ENCODE results near the gene PSTPIP1.

The PSTPIP1 gene

DNA sequence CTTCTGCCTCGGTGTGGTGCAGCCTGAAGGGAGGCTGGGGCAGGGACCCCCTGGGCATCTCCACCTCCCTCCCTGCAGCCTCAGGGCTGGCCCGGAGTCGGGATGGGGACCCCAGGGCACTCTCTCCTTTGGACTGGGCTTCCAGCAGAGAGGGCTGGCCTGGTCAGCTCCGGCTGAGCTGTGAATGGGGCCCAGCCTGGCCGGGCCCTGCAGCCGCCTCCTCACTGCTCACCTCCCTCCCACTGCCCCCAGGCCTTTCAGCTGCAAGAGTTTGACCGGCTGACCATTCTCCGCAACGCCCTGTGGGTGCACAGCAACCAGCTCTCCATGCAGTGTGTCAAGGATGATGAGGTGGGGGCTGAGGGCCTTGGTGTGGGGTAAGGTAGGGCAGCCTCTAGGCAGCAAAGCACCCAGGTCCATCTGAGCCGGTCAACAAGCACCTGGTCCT is 36.0 kb downstream of the PSTPIP1 start:
- DNase-seq (ENCODE audit: low read depth) = no peak

DNA sequence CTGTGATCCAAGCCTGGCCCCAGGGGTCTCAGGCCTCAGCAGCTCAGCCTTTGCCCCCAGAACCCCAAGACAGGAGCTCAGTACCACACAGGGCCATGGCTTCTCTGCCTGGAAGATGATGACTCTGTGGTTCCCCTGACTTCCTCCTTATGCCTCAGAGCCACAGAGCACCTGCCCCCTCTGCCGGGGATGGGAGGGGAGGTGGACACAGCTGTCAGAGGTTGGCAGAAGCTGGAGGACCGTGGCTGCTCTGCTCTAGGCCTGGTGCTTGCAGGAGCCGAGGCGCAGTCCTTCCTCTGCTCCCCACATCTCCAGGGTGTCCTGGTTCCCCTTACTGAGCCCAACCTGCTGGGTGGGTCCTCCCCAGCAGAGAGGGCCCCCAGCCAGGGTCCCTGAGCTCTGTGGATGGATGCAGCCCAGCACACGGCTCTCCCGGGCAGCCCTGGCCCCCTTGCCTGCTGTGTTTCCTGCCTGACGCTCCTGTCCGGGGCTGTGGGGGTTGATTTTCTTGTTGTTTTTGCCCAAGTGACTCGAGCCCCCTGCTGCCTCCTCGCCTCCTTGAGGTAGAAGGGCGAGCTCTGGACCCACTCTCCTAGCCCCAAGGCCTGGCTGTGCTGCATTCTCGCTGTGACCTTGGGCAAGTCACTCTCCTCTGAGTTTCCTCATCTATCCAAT is 36.6 kb downstream of the PSTPIP1 start:
- no peak for DNase-seq (ENCODE audit: low read depth)

DNA sequence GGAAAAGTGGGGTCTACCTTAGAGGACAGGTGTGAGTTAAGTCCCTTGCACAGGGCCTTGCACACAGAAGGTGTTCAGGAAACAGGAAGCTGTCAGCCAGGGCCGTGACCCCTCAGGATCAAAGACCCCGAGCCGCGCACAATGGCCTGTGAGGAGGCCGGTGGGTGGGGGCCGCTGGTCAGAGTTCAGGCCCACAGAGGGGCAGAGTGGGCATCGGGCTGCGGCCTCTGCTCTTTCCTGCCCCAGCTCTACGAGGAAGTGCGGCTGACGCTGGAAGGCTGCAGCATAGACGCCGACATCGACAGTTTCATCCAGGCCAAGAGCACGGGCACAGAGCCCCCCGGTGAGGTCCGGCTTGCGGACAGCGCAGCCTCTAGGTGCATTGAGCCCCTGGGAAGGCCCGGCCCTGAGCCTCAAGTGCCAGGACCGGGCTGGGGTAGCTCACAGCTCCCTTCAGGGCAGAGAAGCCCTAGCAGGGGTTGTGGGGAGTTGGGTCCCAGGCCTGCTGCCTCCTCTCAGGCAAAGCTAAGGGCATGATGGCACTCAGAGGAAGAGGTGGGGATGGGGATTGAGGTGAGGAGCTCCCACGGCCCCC is 37.2 kb downstream of the PSTPIP1 start:
- no peak for DNase-seq (ENCODE audit: low read depth)

DNA sequence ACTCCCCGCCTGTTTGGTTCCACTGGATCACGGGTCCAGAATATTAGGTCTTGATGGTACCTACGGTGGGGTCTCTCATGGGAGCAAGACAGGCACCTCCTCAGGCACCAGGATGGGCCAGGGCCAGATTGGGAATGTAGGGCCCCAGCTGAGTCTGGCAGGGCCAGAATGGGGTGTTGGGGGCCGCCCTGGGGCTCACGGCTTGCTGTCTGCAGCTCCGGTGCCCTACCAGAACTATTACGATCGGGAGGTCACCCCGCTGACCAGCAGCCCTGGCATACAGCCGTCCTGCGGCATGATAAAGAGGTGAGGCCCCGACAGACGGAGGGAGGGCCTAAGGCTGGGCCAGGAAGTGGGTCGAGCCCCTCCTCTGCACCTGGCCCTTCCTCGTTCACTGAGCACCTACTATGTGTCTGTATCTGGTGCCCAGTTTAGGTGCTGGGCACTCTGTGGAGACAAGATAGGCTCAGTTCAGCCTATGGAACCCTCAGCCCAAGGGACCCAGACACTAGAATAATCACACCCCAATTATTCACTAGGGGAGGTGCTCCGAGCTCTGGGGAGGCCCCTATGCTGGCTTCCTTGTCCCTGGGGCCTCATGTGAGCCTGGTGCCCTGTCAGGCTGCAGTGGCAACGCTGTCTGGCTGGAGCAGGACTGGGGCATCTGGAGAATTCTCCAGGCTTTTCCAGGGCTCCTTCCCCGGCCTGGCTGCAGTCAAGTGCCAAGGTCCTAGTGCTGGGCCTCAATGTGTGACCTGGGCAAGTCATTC is 37.9 kb downstream of the PSTPIP1 start:
- DNase-seq (ENCODE audit: low read depth) = no peak

DNA sequence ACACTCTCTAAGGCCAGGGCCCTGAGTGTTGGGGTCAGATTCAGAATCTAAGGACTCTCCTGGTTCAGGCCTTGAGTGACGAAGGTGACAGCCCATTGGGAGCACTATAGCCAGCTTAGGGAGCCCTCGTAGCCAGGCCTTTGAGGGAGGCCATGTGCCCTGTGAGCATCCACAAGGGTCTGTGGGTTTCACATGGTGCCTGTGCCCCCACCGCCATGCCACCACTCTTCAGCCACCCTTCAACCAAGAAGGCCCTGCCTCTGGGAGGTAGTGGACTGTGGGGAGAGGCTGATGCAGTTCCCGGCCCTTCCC is 38.4 kb downstream of the PSTPIP1 start:
- no peak for DNase-seq (ENCODE audit: low read depth)

DNA sequence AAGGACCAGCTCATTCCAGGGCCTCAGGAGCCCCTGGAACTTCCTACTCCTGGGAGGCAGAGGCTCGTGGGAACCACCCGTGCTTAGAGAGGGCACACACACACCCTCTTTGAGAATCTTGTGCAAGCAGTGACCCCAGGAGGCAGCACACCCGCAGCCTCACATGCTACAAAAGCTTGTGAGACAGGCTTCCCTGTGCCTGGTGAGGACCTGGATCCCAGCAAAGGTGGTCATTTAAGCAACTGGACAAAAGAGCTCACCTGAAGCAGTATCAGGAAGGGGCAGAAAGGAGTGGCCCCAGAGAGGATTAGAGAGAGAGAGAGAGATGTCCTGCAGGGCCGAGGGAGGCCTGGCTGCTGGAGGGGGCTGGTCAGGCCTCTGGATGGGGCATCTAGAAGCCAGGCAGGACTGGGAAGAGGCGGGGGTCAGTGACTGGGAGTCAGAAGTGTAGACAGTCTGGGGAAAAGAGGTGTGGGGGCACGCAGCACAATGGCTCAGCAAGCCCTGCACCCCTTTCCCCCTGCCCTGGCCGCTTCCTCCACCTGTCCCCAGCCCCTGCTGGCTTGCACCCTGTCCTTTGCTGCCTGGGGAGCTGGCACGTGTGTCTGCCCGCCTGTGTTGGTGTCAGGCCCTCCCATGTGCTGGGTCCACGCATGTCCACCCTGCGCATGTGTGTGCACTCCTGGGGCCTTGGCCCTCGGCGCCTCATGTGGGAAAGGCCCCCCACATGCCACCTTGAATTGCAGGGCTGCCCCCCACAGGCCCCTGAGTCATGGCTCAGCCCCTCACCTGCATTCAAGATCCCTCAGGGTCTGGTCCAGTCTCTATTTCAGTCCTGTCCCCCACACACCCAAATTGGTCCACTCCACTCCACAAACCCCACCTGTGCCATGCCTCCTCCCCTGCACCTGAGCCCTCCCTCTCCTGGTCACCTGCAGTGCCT is 39.1 kb downstream of the PSTPIP1 start:
- no peak for DNase-seq (ENCODE audit: low read depth)

DNA sequence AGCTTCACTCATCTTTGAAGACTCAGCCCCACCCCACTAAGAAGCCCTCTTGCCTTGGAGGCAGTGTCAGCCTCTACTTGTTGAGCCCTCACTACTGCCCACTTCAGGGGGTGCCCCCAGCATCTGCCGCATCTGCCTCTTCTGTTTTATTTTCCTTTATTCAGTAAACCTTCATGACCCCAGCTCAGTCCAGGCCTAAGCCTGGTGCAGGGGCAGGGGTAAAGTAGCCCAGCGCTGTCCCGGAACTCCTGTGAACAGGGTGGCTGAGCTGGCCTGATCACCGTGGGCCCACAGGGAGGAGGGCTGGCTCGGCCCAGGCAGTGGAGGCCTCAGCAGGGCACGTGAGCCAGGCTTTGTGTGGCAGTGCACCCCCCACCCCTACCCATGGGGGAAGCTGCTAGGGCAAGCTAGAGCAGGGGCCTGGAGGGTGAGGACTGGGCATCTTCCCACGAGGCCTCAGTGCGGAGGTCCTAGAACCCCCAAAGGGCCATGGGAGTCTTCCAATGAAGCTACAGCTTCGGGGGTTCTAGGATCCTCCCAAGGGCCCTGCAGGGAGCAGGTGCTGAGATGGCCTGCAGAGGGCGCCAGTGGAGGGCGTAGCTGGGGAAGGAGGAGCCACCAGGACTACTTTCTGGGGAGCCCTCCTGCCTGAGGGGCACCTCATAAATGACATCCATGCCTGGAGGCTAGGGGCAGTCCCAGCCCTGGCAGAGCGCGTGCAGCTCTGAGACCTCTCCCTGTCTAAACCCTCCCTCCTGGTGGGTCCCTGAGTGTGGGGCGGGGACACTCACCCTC is 40.0 kb downstream of the PSTPIP1 start:
- no peak for DNase-seq (ENCODE audit: low read depth)

DNA sequence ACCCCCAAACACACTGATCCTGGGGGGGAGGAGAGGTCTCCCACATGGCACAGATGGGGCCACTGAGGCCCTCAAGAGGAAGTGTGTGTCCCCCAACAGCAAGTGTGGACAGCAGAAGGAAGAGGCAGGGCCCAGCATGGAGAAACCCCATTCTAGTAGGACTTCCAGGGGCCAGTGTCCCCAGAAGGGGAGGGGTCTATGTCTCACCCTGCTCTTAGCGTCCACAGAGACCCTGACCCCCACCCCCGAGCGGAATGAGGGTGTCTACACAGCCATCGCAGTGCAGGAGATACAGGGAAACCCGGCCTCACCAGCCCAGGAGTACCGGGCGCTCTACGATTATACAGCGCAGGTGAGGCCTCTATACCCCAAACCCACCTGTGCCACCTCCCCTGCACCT is 40.7 kb downstream of the PSTPIP1 start:
- DNase-seq (ENCODE audit: low read depth) = no peak

DNA sequence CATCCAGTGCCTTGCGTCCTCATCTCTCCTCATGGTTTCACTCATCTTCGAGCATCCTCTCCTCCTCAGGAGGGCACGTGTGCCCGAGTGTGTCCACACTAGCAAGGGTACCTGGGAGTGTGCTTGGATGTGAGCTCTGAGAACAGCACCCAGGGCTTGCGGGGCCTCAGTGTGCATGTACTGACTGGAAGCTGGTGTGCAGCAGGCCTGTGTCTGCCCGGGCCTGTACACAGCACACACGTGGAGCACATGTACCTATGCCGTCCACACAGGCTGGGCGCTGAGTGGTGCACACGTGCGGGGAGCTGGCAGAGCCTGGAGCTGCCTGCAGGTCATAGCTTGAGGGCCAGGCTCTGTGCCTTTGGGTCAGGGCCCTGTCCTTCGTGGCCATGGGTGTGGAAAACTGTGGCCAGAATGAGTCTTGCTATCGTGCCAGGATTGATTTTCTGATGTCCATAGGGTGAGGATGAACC is 41.1 kb downstream of the PSTPIP1 start:
- DNase-seq (ENCODE audit: low read depth) = no peak

DNA sequence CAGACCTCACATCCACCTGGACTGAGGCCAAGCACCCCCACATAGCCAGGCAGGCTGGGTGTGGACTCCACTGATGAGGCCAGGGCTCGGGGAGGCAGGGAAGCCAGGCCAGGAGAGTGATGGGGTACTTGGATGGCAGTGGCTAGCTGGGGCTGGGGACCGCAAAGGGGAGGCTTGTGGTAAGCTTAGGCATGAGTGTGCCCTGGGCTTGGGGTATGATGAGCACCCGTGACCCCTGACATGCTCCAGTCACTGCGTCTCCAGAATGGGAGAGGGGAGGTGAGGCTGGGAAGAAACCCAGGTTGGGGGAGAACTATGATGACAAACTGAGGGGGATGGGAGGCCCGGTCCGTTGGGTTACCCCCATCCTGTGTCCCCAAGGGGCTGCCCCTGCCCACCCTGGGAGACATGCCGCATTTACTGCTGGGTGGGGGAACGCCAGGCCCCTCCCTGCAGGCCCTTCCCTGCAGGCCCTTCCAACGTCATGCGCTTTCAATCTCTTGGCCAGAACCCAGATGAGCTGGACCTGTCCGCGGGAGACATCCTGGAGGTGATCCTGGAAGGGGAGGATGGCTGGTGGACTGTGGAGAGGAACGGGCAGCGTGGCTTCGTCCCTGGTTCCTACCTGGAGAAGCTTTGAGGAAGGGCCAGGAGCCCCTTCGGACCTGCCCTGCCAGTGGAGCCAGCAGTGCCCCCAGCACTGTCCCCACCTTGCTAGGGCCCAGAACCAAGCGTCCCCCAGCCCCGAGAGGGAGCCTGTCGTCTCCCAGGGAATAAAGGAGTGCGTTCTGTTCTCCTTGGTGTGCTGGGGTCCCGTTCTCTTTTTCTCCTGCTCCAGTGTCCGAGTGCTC is 41.8 kb downstream of the PSTPIP1 start:
- no peak for DNase-seq (ENCODE audit: low read depth)

DNA sequence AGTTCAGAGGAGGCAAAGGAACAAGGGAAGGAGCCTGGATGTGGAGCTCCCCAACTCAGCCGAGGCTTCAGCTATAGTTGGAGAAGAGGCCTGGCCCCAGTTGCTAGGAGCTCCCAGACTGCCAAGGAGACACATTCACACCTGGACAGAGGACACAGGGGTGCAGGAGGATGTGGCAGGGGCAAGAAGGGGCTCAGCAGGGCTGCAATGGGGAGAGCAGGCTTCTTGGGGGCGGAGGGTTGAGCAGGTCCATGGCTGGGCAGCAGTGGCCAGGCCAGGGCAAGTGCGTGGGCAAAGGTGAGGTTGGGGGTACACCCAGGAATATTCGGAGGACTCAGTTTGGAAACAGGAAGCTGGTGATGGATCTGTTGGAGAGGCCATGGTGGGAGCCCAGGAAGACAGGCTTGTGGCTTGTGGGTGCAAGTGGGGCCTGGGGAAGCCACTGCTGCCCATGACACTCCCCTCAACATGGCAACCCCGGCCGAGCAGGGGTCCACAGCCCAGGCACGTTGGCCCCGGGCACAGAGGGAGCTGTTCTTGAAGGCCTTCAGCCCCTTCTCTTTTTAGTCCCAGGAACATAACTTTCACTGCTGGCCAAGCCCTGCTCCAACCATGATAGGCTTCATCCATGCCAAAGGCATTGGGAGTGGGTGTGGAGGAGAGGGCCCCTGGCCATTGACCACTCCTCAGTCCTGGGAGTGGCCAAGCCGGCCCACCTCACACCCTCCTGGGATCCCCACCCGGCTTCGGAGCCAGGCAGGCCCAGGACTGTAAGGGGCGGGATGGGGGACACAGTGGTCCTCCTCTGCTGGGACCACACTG is 42.7 kb downstream of the PSTPIP1 start:
- DNase-seq (ENCODE audit: low read depth) = no peak

DNA sequence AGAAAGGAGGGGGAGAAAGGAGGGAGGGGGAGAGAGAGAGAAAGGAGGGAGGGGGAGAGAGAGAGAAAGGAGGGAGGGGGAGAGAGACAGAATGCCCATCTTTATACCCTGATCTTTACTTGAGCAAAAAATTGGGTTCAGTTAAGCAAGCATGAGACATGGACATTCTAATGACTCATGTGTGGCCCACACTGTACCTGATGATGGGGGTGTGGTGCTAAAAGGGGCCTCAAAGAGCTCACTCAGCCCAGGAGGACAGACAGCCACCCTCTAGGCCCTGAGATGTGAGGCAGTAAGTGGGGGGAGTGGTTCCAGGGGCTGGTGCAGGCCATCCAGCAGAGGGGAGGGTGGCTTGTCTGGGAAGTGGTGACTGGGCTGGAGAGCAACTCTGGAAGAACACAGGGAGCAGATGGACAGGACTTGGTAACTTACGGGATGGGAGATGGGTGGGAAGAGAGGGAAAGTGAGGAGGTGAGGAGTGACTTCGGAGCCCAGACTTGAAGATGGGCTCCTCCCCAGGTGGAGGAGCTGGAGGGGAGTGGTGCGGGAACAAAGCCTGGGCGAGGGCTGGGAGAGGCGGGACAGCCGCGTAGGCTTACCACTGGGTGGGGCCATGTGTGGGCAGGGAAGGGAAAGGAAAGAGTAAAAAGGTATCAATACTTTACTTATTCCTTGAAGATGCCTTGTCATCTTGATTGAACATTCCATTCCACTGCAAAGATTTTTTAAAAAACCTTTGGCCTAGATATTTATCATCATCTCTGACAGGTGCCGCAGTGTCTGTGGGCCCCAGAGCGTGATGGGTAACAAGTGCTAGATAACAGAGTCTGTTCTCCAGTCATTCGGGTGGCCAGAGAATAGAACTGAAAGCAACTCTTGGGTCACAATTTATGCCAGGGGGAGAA is 43.6 kb downstream of the PSTPIP1 start:
- no peak for DNase-seq (ENCODE audit: low read depth)

DNA sequence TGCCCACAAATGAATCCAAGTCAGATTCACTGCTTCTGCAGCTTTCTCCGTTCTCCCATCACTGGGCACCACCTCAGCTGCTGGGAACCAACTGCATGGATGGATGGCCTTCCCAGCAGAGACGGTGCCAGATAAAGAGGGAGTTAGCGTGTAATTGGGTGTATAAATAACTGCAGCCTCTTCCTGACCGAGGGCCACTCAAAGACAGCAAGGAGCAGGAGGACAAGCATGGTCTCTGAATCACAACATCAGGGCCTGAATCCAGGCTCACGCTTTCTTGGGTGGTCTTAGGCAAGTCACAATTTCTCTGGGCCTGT is 44.2 kb downstream of the PSTPIP1 start:
- DNase-seq (ENCODE audit: low read depth) = no peak

DNA sequence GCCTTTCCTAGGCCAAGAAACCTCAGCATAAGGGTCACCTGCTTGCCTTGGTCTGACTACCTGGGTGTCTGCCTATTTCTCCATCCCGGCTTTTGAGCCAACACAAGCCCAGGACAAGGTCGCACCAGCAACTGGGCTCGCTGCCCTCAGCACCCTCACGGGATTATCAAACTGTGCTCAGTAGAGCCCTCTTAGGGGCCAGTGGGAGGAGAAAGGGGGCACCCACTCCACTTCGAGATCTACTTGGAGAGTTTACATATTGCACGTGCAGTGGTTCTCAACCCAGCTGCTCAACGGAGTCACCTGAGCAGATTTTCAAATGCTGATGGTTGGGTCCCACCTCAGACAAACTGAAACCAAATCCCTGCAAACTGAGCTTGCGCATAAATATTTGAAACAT is 44.9 kb downstream of the PSTPIP1 start:
- DNase-seq (ENCODE audit: low read depth) = no peak

DNA sequence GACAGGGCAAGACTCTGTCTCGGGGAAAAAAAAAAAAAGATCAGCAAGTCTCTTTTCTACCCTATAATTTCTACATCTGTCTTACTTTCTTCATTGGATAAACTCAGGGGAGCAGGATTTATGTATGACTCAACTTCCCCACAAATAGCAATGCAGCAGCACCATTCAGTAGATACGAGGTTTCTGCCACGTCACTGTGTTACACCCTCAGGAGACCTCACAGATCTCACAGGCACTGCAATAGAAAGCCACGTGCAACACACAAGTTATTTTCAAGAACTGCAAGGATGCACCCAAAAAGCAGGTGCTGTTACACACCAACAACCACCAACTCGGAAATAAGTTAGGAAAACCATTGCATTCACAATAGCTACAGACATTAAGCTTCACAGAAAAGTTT is 45.7 kb downstream of the PSTPIP1 start:
- DNase-seq (ENCODE audit: low read depth) = peak; percentile 82

DNA sequence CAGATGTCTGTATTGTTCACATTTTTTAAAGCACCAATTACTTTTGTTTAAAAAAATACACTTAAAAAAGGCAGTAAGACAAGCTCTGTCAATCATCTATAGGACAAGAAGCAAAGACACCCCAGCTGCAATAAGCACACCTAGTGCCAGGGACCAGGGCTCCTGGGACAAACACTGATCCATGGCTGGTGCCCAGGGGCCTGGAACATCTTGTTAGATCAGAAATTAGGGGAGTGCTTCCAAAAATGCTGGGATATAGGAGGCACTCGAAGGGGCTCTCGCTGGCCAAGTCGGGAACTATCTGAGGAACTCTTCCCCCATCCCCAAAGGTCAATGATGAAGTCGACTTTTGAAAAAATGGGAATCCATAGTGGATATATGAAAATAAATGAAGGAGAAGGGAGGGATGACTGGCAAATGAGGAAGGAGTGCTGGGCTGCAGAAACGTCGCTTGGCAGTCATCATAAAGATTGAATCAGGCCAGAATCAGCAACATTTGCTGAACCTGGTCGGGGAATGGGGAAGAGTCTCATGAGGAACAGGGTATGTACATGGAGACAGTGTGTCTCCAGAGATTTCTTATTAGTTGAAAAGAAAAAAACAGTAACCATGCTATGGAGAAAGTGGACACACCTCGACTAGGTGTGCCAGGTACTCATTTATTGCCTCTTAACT is 47.5 kb downstream of the PSTPIP1 start:
- no peak for DNase-seq (ENCODE audit: low read depth)

DNA sequence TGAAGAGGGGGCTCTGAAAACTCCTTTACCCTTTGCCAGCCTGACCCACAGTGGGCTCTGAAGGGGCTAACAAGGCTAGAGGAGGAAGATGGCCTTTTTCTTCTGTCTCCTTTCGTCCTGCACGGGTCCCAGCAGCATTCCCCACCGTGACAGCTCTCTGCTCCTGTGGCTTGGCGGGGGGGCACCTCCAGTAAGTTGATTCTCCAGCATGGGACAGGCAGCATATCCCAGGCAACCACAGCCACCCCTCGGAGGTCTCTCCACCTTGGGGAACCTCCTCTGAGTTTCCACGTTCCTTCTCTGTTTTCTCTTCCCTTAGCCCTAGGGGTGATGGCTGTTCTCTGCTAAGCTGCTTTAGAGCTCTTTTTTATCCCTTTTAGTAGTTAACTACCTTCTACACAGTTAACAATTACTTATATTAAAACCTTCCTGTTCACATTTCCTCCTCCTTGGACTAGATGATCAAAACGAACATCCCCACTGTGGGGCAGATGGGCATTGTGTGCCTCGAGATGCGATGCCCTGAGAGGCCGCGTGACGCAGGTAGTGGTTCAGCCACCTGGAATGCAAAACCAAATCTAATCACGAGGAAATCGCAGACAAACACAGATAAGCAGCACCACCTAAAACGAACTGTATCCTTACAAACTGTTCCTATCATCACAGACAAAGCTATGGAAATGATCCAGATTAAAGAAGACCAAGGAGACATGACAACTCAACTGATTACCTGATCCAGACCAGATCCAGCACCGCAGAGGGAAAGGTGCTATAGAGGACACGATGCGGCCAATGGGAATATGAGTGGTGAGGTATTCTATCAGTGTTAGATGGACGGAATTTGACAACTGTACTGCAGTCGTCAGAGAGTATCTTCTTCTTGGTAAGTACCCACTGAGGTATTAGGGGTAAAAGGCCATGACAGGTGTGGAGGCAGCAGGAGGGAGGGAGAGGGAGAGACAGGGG is 48.3 kb downstream of the PSTPIP1 start:
- no peak for DNase-seq (ENCODE audit: low read depth)

All from stromal cell of bone marrow (primary cell).